PFSK-1 (cell line): ENCODE measurements around the gene SPAG9.

Experiments used
- FOXP2 ChIP-seq: optimal IDR thresholded peaks from 2 replicates; pipeline ENCODE3; 2011; ENCODE audit warnings: borderline replicate concordance, control low read depth, inconsistent platforms; ENCODE audit not compliant: insufficient read depth; ENCODE audit errors: extremely low read length, extremely low read depth
- POLR2AphosphoS5 ChIP-seq: IDR thresholded peaks from 2 replicates; pipeline ENCODE4 v1.6.1; 2012; ENCODE audit warnings: low read depth, mild to moderate bottlenecking, control low read depth, low read length, moderate library complexity
- SIN3A ChIP-seq: IDR thresholded peaks from 2 replicates; pipeline ENCODE4 v1.6.1; 2012; ENCODE audit warnings: mild to moderate bottlenecking, low read length, moderate library complexity, borderline replicate concordance; ENCODE audit not compliant: insufficient read depth
- TAF1 ChIP-seq: IDR thresholded peaks from 2 replicates; pipeline ENCODE4 v1.6.1; 2012; ENCODE audit warnings: low read length, control low read depth, borderline replicate concordance; ENCODE audit not compliant: insufficient read depth
- TF ChIP-seq, protein P1 (sequence below), 2 experiments: IDR thresholded peaks; 2 replicates each; pipeline versions ENCODE4 v1.6.1 to v1.8.0; 2011 to 2012; ENCODE audit warnings: low read depth in 2 of 2, low read length in 2 of 2, control low read depth in 1 of 2, inconsistent platforms in 1 of 2, mild to moderate bottlenecking in 1 of 2, moderate library complexity in 1 of 2; ENCODE audit not compliant: insufficient read depth in 1 of 2

SPAG9 gene

DNA sequence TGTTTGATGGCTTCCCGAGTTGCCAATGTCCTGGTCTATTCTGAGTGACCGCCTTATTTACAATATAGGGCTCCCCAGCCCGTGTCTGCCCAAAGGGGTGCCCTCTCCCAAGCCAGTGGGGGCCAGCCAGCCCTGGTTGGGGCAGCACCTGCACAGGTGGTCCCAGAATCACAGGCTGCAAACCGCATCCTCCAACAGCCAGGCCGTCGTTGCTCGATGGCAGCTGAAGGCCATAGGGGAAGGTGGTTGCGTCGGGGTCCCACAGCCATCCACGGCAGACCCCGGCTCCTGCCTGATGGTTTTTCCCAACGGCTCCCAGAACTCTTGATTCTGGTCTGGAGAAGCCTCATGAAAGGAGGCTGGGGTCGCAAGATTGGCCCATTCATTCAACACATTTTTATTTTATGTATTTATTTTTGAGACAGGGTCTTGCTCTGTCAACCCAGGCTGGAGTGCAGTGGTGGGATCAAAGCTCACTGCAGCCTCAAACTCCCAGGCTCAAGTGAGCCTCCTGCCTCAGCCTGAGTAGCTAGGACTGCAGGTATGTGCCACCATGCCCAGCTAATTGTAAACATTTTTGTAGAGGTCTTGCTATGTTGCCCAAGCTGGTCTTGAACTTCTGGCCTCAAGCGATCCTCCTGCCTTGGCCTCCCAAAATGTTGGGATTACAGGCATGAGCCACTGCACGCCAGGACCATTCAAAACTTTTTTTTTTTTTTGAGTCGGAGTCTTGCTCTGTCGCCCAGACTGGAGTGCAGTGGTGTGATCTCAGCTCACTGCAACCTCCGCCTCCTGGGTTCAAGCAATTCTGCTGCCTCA lies 175.6 kb downstream of the SPAG9 start:
- TF ChIP-seq SIN3A (no peak), FOXP2 (no peak), TAF1 (no peak), POLR2AphosphoS5 (no peak)
- TF ChIP-seq, protein P1, sequence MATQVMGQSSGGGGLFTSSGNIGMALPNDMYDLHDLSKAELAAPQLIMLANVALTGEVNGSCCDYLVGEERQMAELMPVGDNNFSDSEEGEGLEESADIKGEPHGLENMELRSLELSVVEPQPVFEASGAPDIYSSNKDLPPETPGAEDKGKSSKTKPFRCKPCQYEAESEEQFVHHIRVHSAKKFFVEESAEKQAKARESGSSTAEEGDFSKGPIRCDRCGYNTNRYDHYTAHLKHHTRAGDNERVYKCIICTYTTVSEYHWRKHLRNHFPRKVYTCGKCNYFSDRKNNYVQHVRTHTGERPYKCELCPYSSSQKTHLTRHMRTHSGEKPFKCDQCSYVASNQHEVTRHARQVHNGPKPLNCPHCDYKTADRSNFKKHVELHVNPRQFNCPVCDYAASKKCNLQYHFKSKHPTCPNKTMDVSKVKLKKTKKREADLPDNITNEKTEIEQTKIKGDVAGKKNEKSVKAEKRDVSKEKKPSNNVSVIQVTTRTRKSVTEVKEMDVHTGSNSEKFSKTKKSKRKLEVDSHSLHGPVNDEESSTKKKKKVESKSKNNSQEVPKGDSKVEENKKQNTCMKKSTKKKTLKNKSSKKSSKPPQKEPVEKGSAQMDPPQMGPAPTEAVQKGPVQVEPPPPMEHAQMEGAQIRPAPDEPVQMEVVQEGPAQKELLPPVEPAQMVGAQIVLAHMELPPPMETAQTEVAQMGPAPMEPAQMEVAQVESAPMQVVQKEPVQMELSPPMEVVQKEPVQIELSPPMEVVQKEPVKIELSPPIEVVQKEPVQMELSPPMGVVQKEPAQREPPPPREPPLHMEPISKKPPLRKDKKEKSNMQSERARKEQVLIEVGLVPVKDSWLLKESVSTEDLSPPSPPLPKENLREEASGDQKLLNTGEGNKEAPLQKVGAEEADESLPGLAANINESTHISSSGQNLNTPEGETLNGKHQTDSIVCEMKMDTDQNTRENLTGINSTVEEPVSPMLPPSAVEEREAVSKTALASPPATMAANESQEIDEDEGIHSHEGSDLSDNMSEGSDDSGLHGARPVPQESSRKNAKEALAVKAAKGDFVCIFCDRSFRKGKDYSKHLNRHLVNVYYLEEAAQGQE (IDR thresholded peaks at IDR 0.05; ENCODE audit: insufficient read depth in 1 of 2, low read depth in 2 of 2, low read length in 2 of 2), result no peak

DNA sequence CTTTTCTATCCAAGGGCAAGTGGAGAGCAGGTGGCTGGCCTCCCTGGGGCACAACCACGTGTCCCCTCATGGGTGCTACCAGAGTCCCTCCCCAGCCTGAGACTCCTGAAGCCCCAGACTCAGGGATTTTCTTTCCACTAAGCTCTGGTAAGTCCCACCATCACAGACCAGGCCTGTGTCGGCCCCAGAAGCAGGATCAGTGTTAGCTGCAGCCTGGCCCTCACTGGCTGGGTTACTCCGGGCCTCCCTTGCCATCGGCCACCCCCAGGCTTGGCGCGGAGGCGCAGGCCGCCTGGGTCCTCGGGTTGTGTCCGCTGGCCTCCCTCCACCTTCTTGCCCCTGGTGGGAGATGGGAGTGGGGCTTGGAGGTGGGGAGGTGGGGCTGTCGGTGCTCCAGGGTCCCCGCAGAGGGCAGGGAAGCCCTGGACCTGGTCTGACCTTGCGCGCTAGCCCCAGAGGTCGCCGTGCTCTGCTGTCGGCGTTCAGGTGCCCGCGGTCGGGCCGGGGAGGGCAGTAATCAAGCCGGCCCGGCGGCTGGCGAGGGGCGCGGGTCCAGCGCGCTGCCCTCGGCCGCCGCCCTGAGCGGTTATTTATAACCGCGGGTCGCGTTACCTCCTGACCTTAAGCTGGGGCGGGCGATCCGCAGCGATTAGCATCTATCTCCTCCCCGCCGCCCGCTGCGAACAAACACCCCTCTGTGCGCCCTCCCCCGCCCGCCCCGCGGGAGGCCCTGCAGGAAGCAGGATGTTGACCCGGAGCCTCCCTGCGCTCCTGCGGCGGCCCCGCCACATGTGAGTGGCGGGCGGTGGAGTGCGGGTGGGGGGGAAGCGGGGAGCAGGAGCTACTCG lies 176.4 kb downstream of the SPAG9 start:
- TF ChIP-seq TAF1 (no peak), POLR2AphosphoS5 (no peak), SIN3A (no peak), FOXP2 (peak; percentile 76)
- TF ChIP-seq, protein P1 (IDR thresholded peaks at IDR 0.05; ENCODE audit: insufficient read depth in 1 of 2, low read depth in 2 of 2, low read length in 2 of 2), result 0 out of 4 replicates have a peak, but pooled peaks of 1 of the 2 experiments have one; percentile 38

GRCh38 chr17:50943575-50943933 lies 177.1 kb downstream of the SPAG9 start:
- no peak for TF ChIP-seq POLR2AphosphoS5
- TF ChIP-seq SIN3A, result no peak
- TF ChIP-seq, protein P1 (IDR thresholded peaks at IDR 0.05; ENCODE audit: insufficient read depth in 1 of 2, low read depth in 2 of 2, low read length in 2 of 2), result no peak
- no peak for TF ChIP-seq TAF1
- no peak for TF ChIP-seq FOXP2

DNA sequence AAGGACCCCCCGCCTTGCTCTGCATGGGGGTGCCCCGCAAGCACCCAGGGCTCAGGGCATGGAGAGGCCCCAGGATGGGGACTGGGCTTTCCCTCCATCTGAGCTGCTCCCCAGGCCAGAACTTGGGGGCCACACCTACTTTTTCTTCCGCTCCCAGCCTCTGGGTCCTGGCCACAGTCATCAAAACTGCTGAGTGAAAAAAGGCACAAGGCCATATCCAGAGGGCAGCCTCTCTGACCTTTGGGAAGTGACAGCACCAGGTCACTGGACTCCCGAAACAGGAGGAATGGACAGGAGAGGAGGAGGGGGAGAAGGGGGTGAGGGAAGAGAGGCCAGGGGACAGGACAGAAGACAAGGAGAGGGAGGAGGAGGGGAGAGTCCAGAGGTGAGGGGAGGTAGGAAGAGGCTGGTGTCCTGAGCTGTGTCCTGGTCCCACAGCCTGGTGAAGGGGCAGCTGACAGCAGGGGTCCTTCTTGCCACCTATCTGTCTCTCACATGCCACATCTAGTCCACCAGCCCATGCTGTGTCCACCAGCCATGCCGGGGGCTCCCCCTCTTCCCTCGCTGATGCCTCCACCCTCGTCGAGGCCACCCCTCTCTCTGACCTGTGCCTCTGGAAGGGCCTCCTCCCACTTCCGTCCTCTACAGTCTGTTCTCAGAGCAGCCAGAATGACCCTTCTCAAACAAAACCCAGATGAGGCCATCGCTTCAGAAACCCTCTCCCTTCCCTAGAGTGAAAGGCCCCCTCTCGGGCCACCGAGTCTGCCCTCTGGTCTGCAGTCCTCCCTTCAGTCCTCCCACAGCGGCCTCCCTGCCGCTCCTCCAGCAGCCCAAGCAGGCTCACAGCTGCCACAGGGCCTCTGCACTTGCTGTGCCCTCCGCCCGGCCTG lies 180.6 kb downstream of the SPAG9 start:
- no peak for TF ChIP-seq FOXP2
- no peak for TF ChIP-seq POLR2AphosphoS5
- TF ChIP-seq, protein P1 (IDR thresholded peaks at IDR 0.05; ENCODE audit: insufficient read depth in 1 of 2, low read depth in 2 of 2, low read length in 2 of 2), result no peak
- TF ChIP-seq TAF1, result no peak
- TF ChIP-seq SIN3A, result no peak
